HUES64 (cell line): Measurements from ENCODE around the gene SLC6A13.

Experiments
- H3K27ac ChIP-seq: 2 replicates; pipeline ENCODE4 v1.7.0; 2013; ENCODE audit warnings: low read depth, low read length, inconsistent platforms
- H3K27me3 ChIP-seq: 2 replicates; pipeline ENCODE4 v1.6.1; 2013; ENCODE audit warnings: mild to moderate bottlenecking, low read length; ENCODE audit not compliant: insufficient read depth
- H3K36me3 ChIP-seq: 2 replicates; pipeline ENCODE4 v1.6.1; 2013; ENCODE audit warnings: mild to moderate bottlenecking, low read length; ENCODE audit not compliant: insufficient read depth
- H3K4me1 ChIP-seq: 2 replicates; pipeline ENCODE4 v1.6.1; 2013; ENCODE audit warnings: mild to moderate bottlenecking, low read length, moderate library complexity; ENCODE audit not compliant: insufficient read depth
- H3K4me3 ChIP-seq: 2 replicates; pipeline ENCODE4 v1.5.1; 2013; ENCODE audit warnings: mild to moderate bottlenecking, low read length, moderate library complexity
- H3K9ac ChIP-seq: 2 replicates; pipeline ENCODE4 v1.6.1; 2013; ENCODE audit warnings: mild to moderate bottlenecking, low read depth, low read length
- H3K9me3 ChIP-seq: 2 replicates; pipeline ENCODE4 v1.6.1; 2013; ENCODE audit warnings: low read depth, low read length; ENCODE audit not compliant: insufficient read depth
- WGBS: fragments of 150-250, 120-280 bp; methylation state at CpG from one replicate; pipeline ENCODE4 v1.1.7; 2013; ENCODE audit warnings: missing lambda C conversion rate; 5-methylcytosine and 5-hydroxymethylcytosine counted together

The SLC6A13 gene

GRCh38 chr12:264269-264668 is 1.6 kb upstream of the SLC6A13 start:
- H3K36me3 ChIP-seq, result no peaks in the 10 kb centered on the region
- no peak overlapping the region for H3K27ac ChIP-seq
- no peak overlapping the region for H3K4me3 ChIP-seq
- no peaks in the 10 kb centered on the region for H3K9me3 ChIP-seq
- H3K9ac ChIP-seq, result no peak overlapping the region
- H3K27me3 ChIP-seq, result no peaks in the 10 kb centered on the region
- 93% methylated on average over 3 of the region's 3 CpGs for WGBS
- peaks cover 4% of the 10 kb centered on the region; the same call in 1 of the 2 replicates for H3K4me1 ChIP-seq

- H3K4me3 ChIP-seq, result no peak overlapping the region
- no peaks in the 10 kb centered on the region for H3K36me3 ChIP-seq
- WGBS, result 86% methylated on average over 9 of the region's 9 CpGs
- no peak overlapping the region for H3K9ac ChIP-seq
- no peaks in the 10 kb centered on the region for H3K9me3 ChIP-seq
- no peaks in the 10 kb centered on the region for H3K27me3 ChIP-seq
- H3K27ac ChIP-seq, result no peak overlapping the region
- H3K4me1 ChIP-seq, result peaks cover 4% of the 10 kb centered on the region; the same call in 1 of the 2 replicates
These were observed 938 bp upstream of the SLC6A13 start for GRCh38 chr12:263574-263973.

- Histone ChIP-seq H3K36me3 (no peaks in the 10 kb centered on the region), H3K4me3 (no peak overlapping the region), H3K27ac (no peak overlapping the region), H3K4me1 (peaks cover 4% of the 10 kb centered on the region; the same call in 1 of the 2 replicates), H3K9ac (no peak overlapping the region), H3K27me3 (no peaks in the 10 kb centered on the region), H3K9me3 (no peaks in the 10 kb centered on the region)
These were observed 523 bp downstream of the SLC6A13 start for GRCh38 chr12:262113-262512.

- Histone ChIP-seq H3K27ac (no peak overlapping the region), H3K4me3 (no peak overlapping the region), H3K4me1 (peaks cover 4% of the 10 kb centered on the region; the same call in 1 of the 2 replicates), H3K36me3 (no peaks in the 10 kb centered on the region), H3K9ac (no peak overlapping the region), H3K27me3 (no peaks in the 10 kb centered on the region), H3K9me3 (no peaks in the 10 kb centered on the region)
- WGBS, result 88% methylated on average over 14 of the region's 14 CpGs
These were observed 4.9 kb downstream of the SLC6A13 start for GRCh38 chr12:257521-258321.

DNA sequence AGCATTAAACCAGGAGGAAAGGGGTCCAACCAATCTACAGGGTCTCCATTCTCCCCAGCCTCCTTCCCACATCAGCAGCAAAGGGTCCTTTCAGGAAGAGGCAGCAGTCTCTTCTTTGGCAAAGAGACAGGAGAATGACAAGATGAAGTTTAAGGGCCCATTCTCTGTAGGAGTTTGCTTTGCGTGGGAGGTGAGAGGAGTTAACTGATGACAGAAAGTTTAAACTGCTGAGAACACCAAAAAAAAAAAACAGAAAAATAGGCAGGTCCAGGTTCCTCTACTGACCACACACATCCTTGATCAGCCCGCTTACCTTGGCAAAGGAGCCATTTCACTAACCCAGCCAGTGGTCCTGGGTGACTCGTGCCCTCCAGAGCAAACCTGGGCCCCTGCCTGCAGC is 5.7 kb downstream of the SLC6A13 start:
- Histone ChIP-seq H3K9ac (no peak overlapping the region), H3K4me1 (no peaks in the 10 kb centered on the region), H3K27ac (no peak overlapping the region), H3K4me3 (no peak overlapping the region), H3K9me3 (no peaks in the 10 kb centered on the region), H3K36me3 (no peaks in the 10 kb centered on the region), H3K27me3 (no peaks in the 10 kb centered on the region)
- WGBS, result 91% methylated on average over 3 of the region's 3 CpGs

- Histone ChIP-seq H3K27ac (no peak overlapping the region), H3K4me3 (no peak overlapping the region), H3K9ac (no peak overlapping the region), H3K4me1 (no peaks in the 10 kb centered on the region), H3K9me3 (no peaks in the 10 kb centered on the region), H3K27me3 (no peaks in the 10 kb centered on the region), H3K36me3 (no peaks in the 10 kb centered on the region)
- 90% methylated on average over 6 of the region's 6 CpGs for WGBS
These were observed 6.4 kb downstream of the SLC6A13 start for GRCh38 chr12:256225-256624.

GRCh38 chr12:254912-255311 is 7.7 kb downstream of the SLC6A13 start:
- Histone ChIP-seq H3K9me3 (no peaks in the 10 kb centered on the region), H3K36me3 (no peaks in the 10 kb centered on the region), H3K4me3 (no peak overlapping the region), H3K27me3 (no peaks in the 10 kb centered on the region), H3K27ac (no peak overlapping the region), H3K9ac (no peak overlapping the region), H3K4me1 (no peaks in the 10 kb centered on the region)
- 84% methylated on average over 9 of the region's 9 CpGs for WGBS

DNA sequence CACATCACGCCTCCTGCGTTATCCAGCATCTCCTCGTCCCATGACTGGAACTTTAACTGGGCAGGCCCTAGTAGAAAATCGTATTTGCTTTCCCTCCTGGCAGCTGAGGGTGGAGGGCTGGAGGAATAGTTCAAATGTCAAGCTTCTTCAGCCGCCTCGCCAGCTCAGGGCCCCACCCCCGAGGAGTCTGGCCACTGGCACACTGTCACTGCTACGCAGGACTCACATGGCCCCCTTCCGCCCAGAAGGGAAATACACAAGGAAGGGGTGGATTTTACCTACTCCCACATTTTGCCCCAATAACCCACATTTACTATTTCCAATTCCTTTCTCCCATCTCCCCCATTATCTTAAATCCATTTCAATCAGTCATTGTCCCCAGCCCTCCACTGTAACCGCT is 8.6 kb downstream of the SLC6A13 start:
- Histone ChIP-seq H3K27ac (no peak overlapping the region), H3K36me3 (no peaks in the 10 kb centered on the region), H3K9me3 (no peaks in the 10 kb centered on the region), H3K9ac (no peak overlapping the region), H3K27me3 (no peaks in the 10 kb centered on the region), H3K4me1 (no peaks in the 10 kb centered on the region), H3K4me3 (no peak overlapping the region)
- 80% methylated on average over 10 of the region's 10 CpGs for WGBS

GRCh38 chr12:253116-253831 is 9.4 kb downstream of the SLC6A13 start:
- Histone ChIP-seq H3K27me3 (no peaks in the 10 kb centered on the region), H3K9ac (no peak overlapping the region), H3K9me3 (no peaks in the 10 kb centered on the region), H3K36me3 (no peaks in the 10 kb centered on the region), H3K4me1 (no peaks in the 10 kb centered on the region), H3K27ac (no peak overlapping the region), H3K4me3 (no peak overlapping the region)
- WGBS, result 90% methylated on average over 12 of the region's 12 CpGs

- H3K9me3 ChIP-seq, result peaks cover 4% of the 10 kb centered on the region; the same call in 1 of the 2 replicates
- no peak overlapping the region for H3K9ac ChIP-seq
- no peaks in the 10 kb centered on the region for H3K4me1 ChIP-seq
- no peak overlapping the region for H3K4me3 ChIP-seq
- WGBS, result 57% methylated on average over 4 of the region's 5 CpGs
- H3K36me3 ChIP-seq, result no peaks in the 10 kb centered on the region
- no peaks in the 10 kb centered on the region for H3K27me3 ChIP-seq
- no peak overlapping the region for H3K27ac ChIP-seq
These were observed 10.0 kb downstream of the SLC6A13 start for GRCh38 chr12:252636-253035.

- Histone ChIP-seq H3K36me3 (no peaks in the 10 kb centered on the region), H3K27ac (no peak overlapping the region), H3K27me3 (no peaks in the 10 kb centered on the region), H3K9ac (no peak overlapping the region), H3K9me3 (peaks cover 16% of the 10 kb centered on the region), H3K4me1 (no peaks in the 10 kb centered on the region), H3K4me3 (no peak overlapping the region)
- WGBS, result 75% methylated on average over 2 of the region's 3 CpGs
These were observed 15.4 kb downstream of the SLC6A13 start for GRCh38 chr12:247271-247670.
